GM12873 (cell line): ENCODE data around the gene DNM3.

ENCODE experiments used
- TF ChIP-seq, protein P1 (sequence below): IDR thresholded peaks from 2 replicates; pipeline ENCODE4 v1.5.1; 2012; ENCODE audit warnings: low read depth, mild to moderate bottlenecking, moderate library complexity, low read length, control low read depth; ENCODE audit not compliant: insufficient read depth; ENCODE audit errors: missing control alignments

The DNM3 gene

DNA sequence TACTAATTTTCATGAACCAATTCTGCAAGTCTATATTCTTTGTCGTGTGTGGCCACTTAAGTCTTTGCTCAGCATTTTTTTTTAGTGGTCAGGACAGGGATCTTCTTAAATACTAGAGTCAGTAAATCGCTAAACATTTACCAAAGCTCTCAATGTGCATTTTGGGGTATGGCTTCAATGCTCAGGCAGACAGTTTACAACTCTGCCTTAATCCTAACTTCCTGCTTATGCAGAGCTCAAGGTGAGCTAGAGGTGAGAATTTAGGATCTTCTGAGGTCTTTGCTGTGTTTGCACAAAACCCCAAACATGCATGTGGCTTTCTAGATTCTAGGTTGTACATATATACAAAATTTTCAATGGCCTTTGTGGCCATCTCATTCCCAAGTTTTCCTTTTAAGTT lies 153.0 kb downstream of the DNM3 start:
- TF ChIP-seq, protein P1, sequence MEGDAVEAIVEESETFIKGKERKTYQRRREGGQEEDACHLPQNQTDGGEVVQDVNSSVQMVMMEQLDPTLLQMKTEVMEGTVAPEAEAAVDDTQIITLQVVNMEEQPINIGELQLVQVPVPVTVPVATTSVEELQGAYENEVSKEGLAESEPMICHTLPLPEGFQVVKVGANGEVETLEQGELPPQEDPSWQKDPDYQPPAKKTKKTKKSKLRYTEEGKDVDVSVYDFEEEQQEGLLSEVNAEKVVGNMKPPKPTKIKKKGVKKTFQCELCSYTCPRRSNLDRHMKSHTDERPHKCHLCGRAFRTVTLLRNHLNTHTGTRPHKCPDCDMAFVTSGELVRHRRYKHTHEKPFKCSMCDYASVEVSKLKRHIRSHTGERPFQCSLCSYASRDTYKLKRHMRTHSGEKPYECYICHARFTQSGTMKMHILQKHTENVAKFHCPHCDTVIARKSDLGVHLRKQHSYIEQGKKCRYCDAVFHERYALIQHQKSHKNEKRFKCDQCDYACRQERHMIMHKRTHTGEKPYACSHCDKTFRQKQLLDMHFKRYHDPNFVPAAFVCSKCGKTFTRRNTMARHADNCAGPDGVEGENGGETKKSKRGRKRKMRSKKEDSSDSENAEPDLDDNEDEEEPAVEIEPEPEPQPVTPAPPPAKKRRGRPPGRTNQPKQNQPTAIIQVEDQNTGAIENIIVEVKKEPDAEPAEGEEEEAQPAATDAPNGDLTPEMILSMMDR, result no peak

DNA sequence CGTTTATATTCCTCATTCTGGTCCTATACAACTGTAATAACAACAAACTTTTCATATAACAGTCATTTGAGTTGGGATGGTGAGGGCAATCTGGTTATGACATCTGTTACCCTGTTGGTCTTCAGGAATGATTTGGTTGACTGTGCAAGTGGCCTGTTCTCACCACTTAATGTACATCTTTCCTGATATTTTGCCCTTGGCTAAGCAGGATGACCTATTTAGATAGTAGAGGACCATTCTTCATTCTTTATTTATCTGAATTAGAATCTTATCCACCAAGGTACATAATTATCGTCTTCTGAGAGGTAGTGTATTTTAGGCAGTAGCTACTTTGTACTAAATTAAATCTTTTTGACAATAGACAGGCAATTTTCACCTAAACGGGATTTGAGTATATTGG lies 154.3 kb downstream of the DNM3 start:
- TF ChIP-seq, protein P1, result no peak

DNA sequence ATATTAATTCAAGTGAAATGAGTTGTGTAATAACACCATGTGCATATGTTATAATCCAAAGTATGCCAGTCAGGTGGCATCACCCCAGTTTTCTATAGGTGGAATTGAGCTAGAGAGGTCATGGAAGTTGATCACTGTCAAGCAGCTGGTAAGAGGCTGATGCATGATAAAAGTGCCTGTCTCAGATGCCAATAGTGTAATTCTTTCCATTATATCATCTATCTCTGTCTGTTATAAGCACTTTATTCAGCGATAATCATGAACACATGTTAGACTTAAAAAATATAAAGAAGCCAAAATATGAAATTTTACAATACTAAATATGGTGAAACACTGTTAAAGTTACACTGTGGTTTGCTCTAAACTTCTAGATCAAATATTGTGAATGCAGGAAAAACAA lies 156.6 kb downstream of the DNM3 start:
- TF ChIP-seq, protein P1, result no peak

DNA sequence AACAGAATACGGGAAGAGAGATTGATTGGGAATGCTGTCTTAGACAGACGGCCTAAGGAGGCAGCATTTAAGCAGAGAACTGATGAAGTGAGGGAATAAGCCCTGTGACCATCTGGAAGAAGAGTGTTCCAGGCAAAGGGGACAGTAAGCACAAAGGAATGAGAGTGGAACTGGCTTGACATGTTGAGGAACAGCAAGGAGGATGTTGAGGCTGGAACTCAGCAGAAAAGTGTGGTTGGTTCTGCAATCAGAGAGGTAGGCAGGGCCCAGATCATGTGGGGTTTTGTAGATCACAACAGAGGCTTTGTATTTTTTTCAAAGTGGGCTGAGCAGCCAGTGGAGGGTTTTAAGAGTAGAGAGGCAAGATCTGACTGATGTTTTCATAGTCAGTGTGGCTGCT lies 157.4 kb downstream of the DNM3 start:
- TF ChIP-seq, protein P1, result no peak

DNA sequence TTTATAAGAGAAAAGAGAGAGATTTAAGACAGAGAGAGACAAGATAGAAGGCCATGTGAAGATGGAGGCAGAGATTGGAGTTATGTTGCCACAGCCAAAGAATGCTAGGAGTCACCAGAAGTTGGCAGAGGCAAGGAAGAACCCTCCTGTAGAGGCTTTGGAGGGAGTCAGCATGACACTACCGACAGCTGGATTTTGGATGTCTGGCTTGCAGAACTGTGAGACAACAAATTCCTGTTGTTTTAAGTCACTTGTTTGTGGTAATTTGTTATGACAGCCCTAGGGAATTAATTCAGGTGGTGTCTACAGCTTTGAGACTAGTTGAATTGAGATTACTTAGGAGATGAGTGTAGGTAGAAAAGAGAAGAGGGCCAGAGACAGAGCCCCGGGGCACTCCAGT lies 158.5 kb downstream of the DNM3 start:
- TF ChIP-seq, protein P1, result no peak

DNA sequence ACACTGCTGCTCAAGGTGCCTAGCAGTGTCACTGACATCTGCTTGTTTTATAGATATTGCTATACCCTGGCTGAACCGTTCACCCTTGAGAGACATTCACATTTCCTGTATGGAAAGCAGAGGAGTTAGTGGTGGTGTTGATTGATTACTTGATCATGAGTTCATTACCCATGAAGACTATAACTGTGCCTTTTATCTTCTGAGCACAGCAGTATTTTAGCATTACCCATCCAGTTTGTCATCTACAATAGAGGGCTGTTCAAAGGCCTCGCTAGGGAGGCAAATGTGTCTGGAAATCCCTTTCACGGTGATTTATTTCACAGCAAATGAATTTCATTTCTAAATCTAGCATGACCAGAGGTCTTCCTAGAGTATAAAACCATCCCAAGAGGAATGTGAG lies 160.0 kb downstream of the DNM3 start:
- TF ChIP-seq, protein P1, result no peak

DNA sequence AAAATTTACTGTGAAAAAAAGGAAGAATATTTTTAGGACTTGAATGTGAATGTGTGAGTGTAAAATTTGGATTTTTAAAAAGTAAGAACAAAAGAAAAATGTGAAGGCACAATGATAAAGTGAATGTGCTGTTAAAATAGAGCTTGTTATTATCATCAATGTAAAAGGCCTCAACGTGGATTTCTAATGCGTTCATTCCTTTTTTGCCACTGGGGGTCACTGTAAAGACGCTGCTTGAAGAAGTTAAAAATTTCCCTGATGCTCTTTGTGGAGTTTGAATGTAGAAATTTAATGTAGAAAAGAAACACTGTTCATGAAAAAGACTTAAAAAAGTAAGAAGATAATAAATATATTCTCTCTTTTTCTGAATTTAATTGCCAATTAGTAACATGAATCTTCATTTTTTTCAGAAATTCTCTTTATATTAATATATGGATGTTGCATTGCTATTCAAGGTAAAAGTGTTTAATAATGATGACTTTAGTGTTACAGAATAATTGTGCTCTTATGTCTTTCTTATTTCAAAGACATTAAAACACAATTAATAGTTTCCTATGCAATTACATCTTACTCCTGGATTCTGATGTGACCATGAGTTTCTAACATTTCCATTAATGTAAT lies 161.5 kb downstream of the DNM3 start:
- TF ChIP-seq, protein P1, result peak; percentile 62
